IPS-18a (cell line): ENCODE data around the gene CPNE7.
"Not testable (repeated sequence)": the region's sequence is repeated elsewhere in the genome, so short reads cannot be mapped to it uniquely, and the experiment has no call there.

ENCODE experiments used
- H3K27ac ChIP-seq: one replicate; pipeline ENCODE4 v1.5.1; 2013; ENCODE audit warnings: low read length
- H3K27me3 ChIP-seq: one replicate; pipeline ENCODE4 v1.6.1; 2013; ENCODE audit warnings: mild to moderate bottlenecking, low read length; ENCODE audit not compliant: control insufficient read depth, insufficient read depth
- H3K36me3 ChIP-seq: one replicate; pipeline ENCODE4 v1.6.1; 2013; ENCODE audit warnings: low read depth, low read length; ENCODE audit not compliant: control insufficient read depth
- H3K4me1 ChIP-seq: one replicate; pipeline ENCODE4 v1.6.1; 2013; ENCODE audit warnings: low read depth, low read length; ENCODE audit not compliant: control insufficient read depth
- H3K4me3 ChIP-seq: one replicate; pipeline ENCODE4 v1.5.1; 2013; ENCODE audit warnings: low read length
- H3K9ac ChIP-seq: one replicate; pipeline ENCODE4 v1.6.1; 2013; ENCODE audit warnings: mild to moderate bottlenecking, low read length, moderate library complexity
- H3K9me3 ChIP-seq: one replicate; pipeline ENCODE4 v1.6.1; 2013; ENCODE audit warnings: low read depth, low read length; ENCODE audit not compliant: control insufficient read depth

Gene CPNE7

GRCh38 chr16:89581861-89582563 is 6.5 kb downstream of the CPNE7 start:
- Histone ChIP-seq H3K36me3 (no peaks in the 10 kb centered on the region), H3K4me1 (no peaks in the 10 kb centered on the region), H3K9me3 (no peaks in the 10 kb centered on the region), H3K9ac (no peak overlapping the region), H3K27ac (no peak overlapping the region), H3K27me3 (peaks cover 8% of the 10 kb centered on the region), H3K4me3 (no peak overlapping the region)

- H3K4me1 ChIP-seq, result no peaks in the 10 kb centered on the region
- peaks cover 1% of the 10 kb centered on the region for H3K27me3 ChIP-seq
- no peak overlapping the region for H3K4me3 ChIP-seq
- H3K9me3 ChIP-seq, result no peaks in the 10 kb centered on the region
- no peaks in the 10 kb centered on the region for H3K36me3 ChIP-seq
- no peak overlapping the region for H3K27ac ChIP-seq
- H3K9ac ChIP-seq, result no peak overlapping the region
Observed at GRCh38 chr16:89582614-89583196, 7.1 kb downstream of the CPNE7 start.

GRCh38 chr16:89583197-89583894 is 7.8 kb downstream of the CPNE7 start:
- H3K36me3 ChIP-seq, result no peaks in the 10 kb centered on the region
- H3K4me3 ChIP-seq, result no peak overlapping the region
- no peaks in the 10 kb centered on the region for H3K27me3 ChIP-seq
- H3K4me1 ChIP-seq, result no peaks in the 10 kb centered on the region
- no peak overlapping the region for H3K9ac ChIP-seq
- no peak overlapping the region for H3K27ac ChIP-seq
- H3K9me3 ChIP-seq, result no peaks in the 10 kb centered on the region

GRCh38 chr16:89583895-89584644 is 8.5 kb downstream of the CPNE7 start:
- H3K27ac ChIP-seq, result no peak overlapping the region
- H3K27me3 ChIP-seq, result no peaks in the 10 kb centered on the region
- no peaks in the 10 kb centered on the region for H3K9me3 ChIP-seq
- H3K4me3 ChIP-seq, result no peak overlapping the region
- no peak overlapping the region for H3K9ac ChIP-seq
- H3K4me1 ChIP-seq, result no peaks in the 10 kb centered on the region
- no peaks in the 10 kb centered on the region for H3K36me3 ChIP-seq

- Histone ChIP-seq H3K4me1 (no peaks in the 10 kb centered on the region), H3K4me3 (no peak overlapping the region), H3K27me3 (no peaks in the 10 kb centered on the region), H3K9me3 (no peaks in the 10 kb centered on the region), H3K36me3 (no peaks in the 10 kb centered on the region), H3K9ac (no peak overlapping the region), H3K27ac (no peak overlapping the region)
Observed at GRCh38 chr16:89584768-89585549, 9.4 kb downstream of the CPNE7 start.

GRCh38 chr16:89586218-89586617 is 10.7 kb downstream of the CPNE7 start:
- no peak overlapping the region for H3K9ac ChIP-seq
- H3K27ac ChIP-seq, result no peak overlapping the region
- H3K27me3 ChIP-seq, result no peaks in the 10 kb centered on the region
- no peaks in the 10 kb centered on the region for H3K9me3 ChIP-seq
- no peak overlapping the region for H3K4me3 ChIP-seq
- no peaks in the 10 kb centered on the region for H3K4me1 ChIP-seq
- H3K36me3 ChIP-seq, result no peaks in the 10 kb centered on the region

GRCh38 chr16:89586853-89587252 is 11.3 kb downstream of the CPNE7 start:
- H3K4me3 ChIP-seq, result no peak overlapping the region
- no peaks in the 10 kb centered on the region for H3K36me3 ChIP-seq
- no peaks in the 10 kb centered on the region for H3K27me3 ChIP-seq
- H3K9me3 ChIP-seq, result no peaks in the 10 kb centered on the region
- H3K4me1 ChIP-seq, result no peaks in the 10 kb centered on the region
- no peak overlapping the region for H3K27ac ChIP-seq
- H3K9ac ChIP-seq, result no peak overlapping the region

- H3K36me3 ChIP-seq, H3K27ac ChIP-seq, H3K4me3 ChIP-seq, H3K27me3 ChIP-seq, H3K9ac ChIP-seq, H3K9me3 ChIP-seq, H3K4me1 ChIP-seq: not testable (repeated sequence)
Observed at GRCh38 chr16:89587676-89588075, 12.1 kb downstream of the CPNE7 start.

- no peaks in the 10 kb centered on the region for H3K4me1 ChIP-seq
- no peak overlapping the region for H3K9ac ChIP-seq
- H3K27me3 ChIP-seq, result no peaks in the 10 kb centered on the region
- no peaks in the 10 kb centered on the region for H3K9me3 ChIP-seq
- H3K4me3 ChIP-seq, result no peak overlapping the region
- H3K27ac ChIP-seq, result no peak overlapping the region
- no peaks in the 10 kb centered on the region for H3K36me3 ChIP-seq
Observed at GRCh38 chr16:89588413-89589109, 13.0 kb downstream of the CPNE7 start.

GRCh38 chr16:89589241-89589926 is 13.8 kb downstream of the CPNE7 start:
- Histone ChIP-seq H3K9me3 (no peaks in the 10 kb centered on the region), H3K27me3 (no peaks in the 10 kb centered on the region), H3K4me3 (no peak overlapping the region), H3K27ac (no peak overlapping the region), H3K36me3 (no peaks in the 10 kb centered on the region), H3K9ac (no peak overlapping the region), H3K4me1 (no peaks in the 10 kb centered on the region)
